NCI-H446 treated with DMSO at 0.1 percent for 48 hours (cell line): ENCODE data around the gene USP48.

Experiments
- DNase-seq: peaks from one replicate; lab custom pipeline; 2025; lab: John Stamatoyannopoulos, UW

Gene USP48

DNA sequence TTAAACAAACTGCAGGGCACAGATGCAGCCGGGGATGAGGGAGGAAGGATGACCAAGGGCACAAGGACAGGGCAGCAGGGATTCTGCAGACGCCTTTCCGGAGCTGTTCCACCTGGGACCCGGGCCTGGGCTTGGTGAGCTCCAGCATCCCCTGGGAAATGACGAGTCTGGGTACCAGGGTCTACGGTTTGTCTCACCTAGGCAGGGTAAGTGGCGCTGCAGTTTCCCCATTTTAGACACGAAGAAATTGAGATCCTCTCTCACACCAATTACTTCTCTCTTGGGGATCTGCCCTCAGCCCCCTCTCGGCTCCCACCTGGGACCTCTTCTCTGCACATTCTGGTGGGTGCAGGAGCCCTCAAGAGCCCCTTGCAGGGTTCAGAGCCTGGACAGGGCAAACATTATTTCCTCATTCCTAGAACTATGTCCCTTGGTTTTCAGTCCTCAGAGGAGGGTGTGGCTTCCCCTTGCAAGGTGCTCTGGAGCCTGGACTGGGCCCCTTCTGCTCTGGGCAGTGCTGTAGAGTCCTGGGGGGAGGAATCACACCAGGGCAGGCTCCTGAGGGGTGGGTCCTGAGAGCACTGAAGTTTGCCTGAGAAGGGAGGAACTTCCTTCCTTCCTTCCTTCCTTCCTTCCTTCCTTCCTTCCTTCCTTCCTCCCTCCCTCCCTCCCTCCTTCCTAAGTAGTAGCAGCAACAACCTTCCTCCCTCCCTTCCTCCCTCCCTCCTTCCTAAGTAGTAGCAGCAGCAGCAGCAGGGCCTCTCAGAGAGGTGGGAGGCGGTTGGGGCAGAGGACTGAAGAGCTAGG is 129.8 kb downstream of the USP48 start:
- no peak for DNase-seq

GRCh38 chr1:21652101-21652936 is 130.6 kb downstream of the USP48 start:
- DNase-seq, result no peak

- DNase-seq, result no peak
Measured at GRCh38 chr1:21651214-21652042, 131.5 kb downstream of the USP48 start.

DNA sequence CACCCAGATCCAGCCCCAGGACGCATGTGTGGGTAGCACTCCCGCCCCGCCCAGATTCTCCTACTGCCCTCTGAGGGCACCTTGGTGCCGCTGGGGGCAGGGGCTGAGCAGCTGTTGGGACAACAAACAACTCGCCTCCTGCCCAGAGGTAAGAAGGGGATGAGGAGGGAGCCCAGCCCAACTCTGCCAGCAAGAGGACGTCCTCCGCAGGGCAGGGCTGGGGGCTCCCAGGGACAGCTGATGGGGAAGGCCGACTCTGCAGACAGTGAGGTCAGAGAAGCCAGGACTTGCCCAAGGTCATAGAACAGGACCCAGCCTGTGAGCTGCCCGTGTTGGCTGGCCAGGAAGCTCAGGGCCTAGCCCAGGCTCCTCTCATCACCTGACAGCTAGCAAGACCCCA is 132.5 kb downstream of the USP48 start:
- DNase-seq, result no peak

DNA sequence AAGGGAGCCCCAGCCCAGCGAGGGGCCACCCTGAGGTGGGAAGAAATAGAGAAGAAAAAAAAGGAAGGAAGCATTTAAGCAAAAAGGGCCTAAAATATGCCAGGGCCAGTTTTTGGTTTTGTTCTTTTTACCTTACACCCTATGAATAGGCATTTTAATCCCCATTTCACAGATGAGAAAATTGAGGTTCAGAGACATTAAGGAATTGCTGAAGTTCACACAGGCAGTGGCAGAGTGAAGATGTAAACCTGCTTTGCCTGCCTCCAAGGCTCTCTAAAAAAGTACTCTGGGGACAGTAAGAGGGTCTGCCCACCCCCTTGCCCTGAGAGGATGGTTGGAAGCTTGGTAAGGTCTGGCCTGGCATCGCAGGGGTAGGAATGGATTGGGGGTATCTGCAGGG is 133.6 kb downstream of the USP48 start:
- DNase-seq, result no peak

GRCh38 chr1:21648791-21649190 is 134.2 kb downstream of the USP48 start:
- no peak for DNase-seq

DNA sequence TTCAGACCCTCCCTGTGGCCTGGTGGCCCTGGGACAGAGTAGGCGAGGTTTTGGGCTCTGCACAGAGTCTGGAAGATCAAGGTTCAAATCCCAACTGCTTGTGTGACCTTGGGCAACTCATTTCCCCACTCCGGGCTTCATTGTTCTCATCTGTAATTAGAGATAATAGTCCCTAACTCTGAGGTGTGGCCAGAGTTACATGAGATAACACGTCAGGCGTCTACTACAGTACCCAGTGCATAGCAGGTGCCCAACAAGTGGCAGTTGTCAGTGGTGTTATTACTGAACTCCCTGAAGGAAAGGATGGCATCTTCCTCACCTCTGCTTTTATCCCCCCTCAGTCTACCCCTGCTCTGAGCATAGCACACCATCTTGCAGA is 134.6 kb downstream of the USP48 start:
- DNase-seq, result no peak

GRCh38 chr1:21647431-21648351 is 135.3 kb downstream of the USP48 start:
- no peak for DNase-seq

- DNase-seq, result no peak
Measured at GRCh38 chr1:21645550-21645949, 137.4 kb downstream of the USP48 start.

DNA sequence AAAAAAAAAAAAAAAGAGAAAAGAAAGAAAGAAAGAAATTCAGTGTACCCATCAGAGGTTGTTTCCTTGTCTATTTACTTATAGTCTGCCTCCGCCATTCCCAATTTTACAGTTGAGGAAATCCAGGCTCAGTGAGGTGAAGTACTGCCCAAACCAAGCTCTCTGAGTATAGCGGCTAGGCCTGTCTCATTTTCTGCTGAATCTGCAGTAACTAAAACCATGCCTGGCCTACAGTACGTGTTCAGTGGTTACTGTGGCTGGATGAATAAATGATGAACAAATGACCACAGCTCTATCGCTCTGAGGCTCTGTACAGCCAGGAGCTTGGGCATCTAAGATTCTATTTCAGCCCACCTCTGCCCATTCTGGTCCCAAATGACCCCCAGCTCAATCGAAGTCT is 138.0 kb downstream of the USP48 start:
- no peak for DNase-seq

GRCh38 chr1:21644348-21644747 is 138.6 kb downstream of the USP48 start:
- DNase-seq, result no peak

GRCh38 chr1:21643624-21644023 is 139.3 kb downstream of the USP48 start:
- no peak for DNase-seq

- no peak for DNase-seq
Measured at GRCh38 chr1:21641967-21642739, 140.8 kb downstream of the USP48 start.

GRCh38 chr1:21641537-21641936 is 141.4 kb downstream of the USP48 start:
- DNase-seq, result no peak

DNA sequence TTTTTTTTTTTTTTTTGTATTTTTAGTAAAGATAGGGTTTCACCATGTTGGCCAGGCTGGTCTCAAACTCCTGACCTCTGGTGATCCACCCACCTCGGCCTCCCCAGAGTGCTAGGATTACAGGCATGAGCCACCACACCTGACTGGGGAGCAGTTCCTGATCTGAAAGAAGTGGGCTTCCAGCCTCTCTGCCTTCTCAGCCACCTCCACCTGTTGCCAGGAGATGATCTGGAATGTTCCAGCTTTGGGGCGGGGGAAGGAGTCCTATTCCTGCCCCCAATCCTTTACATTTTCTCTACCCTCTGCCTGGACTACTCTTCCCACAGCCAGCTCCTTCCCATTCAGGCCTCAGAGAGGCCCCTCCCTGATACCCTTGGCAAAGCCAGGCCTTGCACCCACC is 141.9 kb downstream of the USP48 start:
- no peak for DNase-seq

DNA sequence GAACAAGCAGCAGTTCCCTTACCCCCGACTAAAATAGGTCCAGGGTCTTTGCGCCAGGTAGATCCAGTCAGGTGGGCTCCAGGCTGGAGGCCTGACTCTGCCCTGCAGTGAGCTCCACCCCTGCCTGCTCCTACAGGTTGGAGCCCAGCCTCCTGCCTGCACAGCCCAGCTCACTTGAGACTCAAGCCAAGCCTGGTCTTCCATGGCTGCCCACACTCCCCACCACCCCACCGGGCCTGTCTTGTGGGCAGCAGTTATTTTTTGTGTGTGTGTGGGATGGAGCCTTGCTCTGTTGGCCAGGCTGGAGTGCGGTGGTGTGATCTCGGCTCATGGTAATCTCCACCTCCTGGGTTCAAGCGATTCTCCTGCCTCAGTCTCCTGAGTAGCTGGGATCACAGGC is 142.3 kb downstream of the USP48 start:
- DNase-seq, result no peak

DNA sequence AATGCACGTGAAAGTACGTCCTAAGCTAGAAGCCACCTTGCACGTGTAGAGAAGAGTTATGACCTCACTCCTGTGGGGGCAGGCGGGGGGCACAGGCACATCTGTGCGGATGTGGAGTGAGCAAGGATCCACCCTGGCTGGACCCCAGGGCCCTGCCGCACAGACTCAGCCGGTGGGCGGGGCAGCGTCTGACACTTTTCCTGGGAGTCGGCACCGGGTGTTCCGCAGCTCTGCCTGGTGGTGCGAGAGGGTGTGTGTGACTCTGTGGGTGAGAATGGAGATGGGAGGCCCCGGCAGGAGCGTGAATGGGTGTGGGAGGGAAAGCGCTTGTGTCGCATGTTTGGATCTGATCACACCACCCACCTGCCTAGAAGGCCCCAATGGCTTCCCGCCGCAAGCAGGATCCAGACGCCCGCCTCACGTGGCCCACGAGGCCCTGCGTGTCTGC is 143.3 kb downstream of the USP48 start:
- DNase-seq, result no peak

GRCh38 chr1:21638531-21639341 is 144.2 kb downstream of the USP48 start:
- DNase-seq, result no peak

- DNase-seq, result no peak
Measured at GRCh38 chr1:21637514-21637913, 145.4 kb downstream of the USP48 start.

DNA sequence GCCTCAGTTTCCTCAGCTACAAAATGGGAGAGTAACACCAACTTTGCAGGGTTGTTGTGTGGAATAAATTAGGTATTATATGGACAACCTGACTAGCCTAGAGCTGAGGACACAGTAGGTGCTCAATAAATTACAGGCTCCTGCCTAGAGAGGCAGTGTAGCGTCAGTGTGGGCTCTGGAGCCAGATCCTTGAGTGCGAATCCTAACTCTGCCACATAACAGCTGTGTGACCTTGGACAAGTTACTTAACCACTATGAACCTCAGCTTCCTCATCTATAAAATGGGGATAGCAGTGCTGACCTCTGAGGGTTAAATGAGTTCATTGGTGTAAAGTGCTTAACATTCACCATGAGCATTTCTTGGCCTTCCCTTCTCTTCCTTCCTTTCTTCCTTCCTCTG is 146.9 kb downstream of the USP48 start:
- DNase-seq, result no peak
